MG63 (cell line): ENCODE data around the gene NPTXR. TPM values are rescaled to one million over a fixed set of nuclear protein-coding genes. Genes with fewer than 3 reads are reported as not detected.

Experiments used
- DNase-seq: peaks from one replicate; pipeline ENCODE4 v3.0.0-alpha.2; 2020
- H3K27me3 ChIP-seq: fragments of 250-450 bp; sonication (Bioruptor Pico); 2 replicates; pipeline ENCODE4 v1.5.1; 2020; ENCODE audit warnings: mild to moderate bottlenecking, moderate library complexity
- H3K36me3 ChIP-seq: fragments of 250-450 bp; sonication (Bioruptor Pico); 2 replicates; pipeline ENCODE4 v1.5.1; 2020; ENCODE audit warnings: mild to moderate bottlenecking, moderate library complexity
- H3K4me3 ChIP-seq: fragments of 250-450 bp; sonication (Bioruptor Pico); 2 replicates; pipeline ENCODE4 v1.5.1; 2020; ENCODE audit warnings: mild to moderate bottlenecking, moderate library complexity
- H3K9me3 ChIP-seq: fragments of 250-450 bp; sonication (Bioruptor Pico); 2 replicates; pipeline ENCODE4 v1.5.1; 2020; ENCODE audit warnings: mild to moderate bottlenecking, moderate library complexity
- total RNA-seq: library from RNA; depleted of rRNA; stranded (reverse); fragments of >200 nt; shearing (Covaris generic); gene quantifications from 2 replicates; pipeline ENCODE4 v1.2.3, GENCODE V29; 2014; ENCODE audit warnings: low replicate concordance; rRNA removed

NPTXR gene
- total RNA-seq = 0.76 and 1.8 TPM in 2 replicates

GRCh38 chr22:38843657-38844314 lies at the start of gene NPTXR:
Gene NPTXR, minus strand, starts transcription at chr22:38844028.
- Histone ChIP-seq H3K9me3 (no peaks in the 10 kb centered on the region), H3K4me3 (peak within 1 kb of the TSS; percentile 6; the same call in 1 of the 2 replicates), H3K27me3 (peaks cover 8% of the 10 kb centered on the region), H3K36me3 (no peaks in the 10 kb centered on the region)
- peak; percentile 56 for DNase-seq

GRCh38 chr22:38891256-38891655 lies 47.4 kb upstream of the NPTXR start:
- H3K27me3 ChIP-seq = peaks cover 54% of the 10 kb centered on the region
- DNase-seq = no peak
- H3K36me3 ChIP-seq = no peaks in the 10 kb centered on the region
- peaks cover 4% of the 10 kb centered on the region; the same call in 1 of the 2 replicates for H3K9me3 ChIP-seq
- H3K4me3 ChIP-seq = no peak overlapping the region

- Histone ChIP-seq H3K4me3 (no peak overlapping the region), H3K36me3 (no peaks in the 10 kb centered on the region), H3K9me3 (peaks cover 4% of the 10 kb centered on the region; the same call in 1 of the 2 replicates), H3K27me3 (peaks cover 54% of the 10 kb centered on the region)
- no peak for DNase-seq
Observed at GRCh38 chr22:38890377-38890776, 46.5 kb upstream of the NPTXR start.

- H3K4me3 ChIP-seq = no peak overlapping the region
- H3K9me3 ChIP-seq = peaks cover 4% of the 10 kb centered on the region; the same call in 1 of the 2 replicates
- H3K27me3 ChIP-seq = peaks cover 18% of the 10 kb centered on the region
- no peaks in the 10 kb centered on the region for H3K36me3 ChIP-seq
- no peak for DNase-seq
Observed at GRCh38 chr22:38886333-38886732, 42.5 kb upstream of the NPTXR start.

DNA sequence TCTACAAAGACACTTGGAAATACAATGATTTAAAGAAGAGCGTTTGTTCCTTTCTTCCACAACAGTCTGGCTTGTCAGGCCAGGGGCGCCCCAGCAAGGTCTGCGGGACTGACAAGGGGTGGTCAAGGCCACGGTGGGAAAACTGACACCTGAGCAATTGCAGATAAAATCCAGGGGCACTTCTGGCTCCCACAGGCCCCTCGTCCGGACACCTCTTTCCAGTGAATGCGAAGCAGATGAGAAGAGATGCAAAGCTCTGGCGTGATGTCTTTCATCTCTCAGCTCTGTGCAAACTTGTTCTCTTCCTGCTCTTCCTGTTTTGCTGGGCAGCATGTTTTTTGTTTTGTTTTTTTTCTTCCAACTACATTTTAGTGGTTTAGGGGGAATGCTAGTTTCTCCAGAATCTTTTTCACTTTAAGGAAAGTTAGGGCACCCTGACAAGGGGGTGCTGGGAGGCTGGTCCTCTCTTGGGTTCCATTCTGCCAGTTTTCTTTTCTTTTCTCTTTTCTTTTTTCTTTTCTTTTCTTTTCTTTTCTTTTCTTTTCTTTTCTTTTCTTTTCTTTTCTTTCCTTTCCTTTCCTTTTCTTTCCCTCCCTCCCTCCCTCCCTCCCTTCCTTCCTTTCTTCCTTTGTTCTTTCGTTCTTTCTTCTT lies 39.3 kb upstream of the NPTXR start:
- H3K9me3 ChIP-seq = peaks cover 4% of the 10 kb centered on the region; the same call in 1 of the 2 replicates
- no peak for DNase-seq
- H3K36me3 ChIP-seq = no peaks in the 10 kb centered on the region
- peaks cover 4% of the 10 kb centered on the region for H3K27me3 ChIP-seq
- H3K4me3 ChIP-seq = no peak overlapping the region

- no peaks in the 10 kb centered on the region for H3K9me3 ChIP-seq
- no peak overlapping the region for H3K4me3 ChIP-seq
- no peak for DNase-seq
Observed at GRCh38 chr22:38881997-38882879, 38.4 kb upstream of the NPTXR start.

GRCh38 chr22:38881464-38881871 lies 37.6 kb upstream of the NPTXR start:
- Histone ChIP-seq H3K4me3 (no peak overlapping the region), H3K9me3 (no peaks in the 10 kb centered on the region), H3K36me3 (no peaks in the 10 kb centered on the region), H3K27me3 (no peaks in the 10 kb centered on the region)
- DNase-seq = peak; percentile 65

More at GRCh38 chr22:38881997-38882879, 38.4 kb upstream of the NPTXR start:
- no peaks in the 10 kb centered on the region for H3K27me3 ChIP-seq
- no peaks in the 10 kb centered on the region for H3K36me3 ChIP-seq

DNA sequence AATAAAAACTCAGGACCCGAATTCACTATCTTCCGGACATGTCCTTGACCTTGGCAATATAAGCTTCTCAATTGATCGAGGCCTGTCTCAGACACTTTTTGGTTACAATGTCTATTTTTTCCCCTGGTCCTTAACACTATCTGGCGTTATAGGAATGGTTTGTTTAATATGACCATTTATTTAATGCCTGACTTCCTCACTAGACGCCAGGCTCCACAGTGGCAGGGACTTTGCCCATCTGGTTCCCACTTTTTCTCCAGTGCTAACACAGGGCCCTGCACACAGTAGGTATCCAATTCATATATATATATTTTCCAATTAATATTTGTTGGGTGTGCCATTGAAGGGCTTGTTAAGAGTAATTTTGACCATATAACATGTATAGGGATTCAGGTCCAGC lies 36.1 kb upstream of the NPTXR start:
- Histone ChIP-seq H3K27me3 (0 out of 2 replicates have a peak, but pooled peaks cover 2% of the 10 kb centered on the region), H3K36me3 (no peaks in the 10 kb centered on the region), H3K4me3 (no peak overlapping the region), H3K9me3 (no peaks in the 10 kb centered on the region)
- no peak for DNase-seq

GRCh38 chr22:38879108-38879729 lies 35.4 kb upstream of the NPTXR start:
- no peaks in the 10 kb centered on the region for H3K9me3 ChIP-seq
- H3K4me3 ChIP-seq = no peak overlapping the region
- peaks cover 2% of the 10 kb centered on the region; the same call in 1 of the 2 replicates for H3K27me3 ChIP-seq
- no peak for DNase-seq
- H3K36me3 ChIP-seq = no peaks in the 10 kb centered on the region

- Histone ChIP-seq H3K36me3 (no peaks in the 10 kb centered on the region), H3K9me3 (no peaks in the 10 kb centered on the region), H3K4me3 (no peak overlapping the region), H3K27me3 (peaks cover 14% of the 10 kb centered on the region)
- DNase-seq = no peak
Observed at GRCh38 chr22:38878001-38878400, 34.2 kb upstream of the NPTXR start.

DNA sequence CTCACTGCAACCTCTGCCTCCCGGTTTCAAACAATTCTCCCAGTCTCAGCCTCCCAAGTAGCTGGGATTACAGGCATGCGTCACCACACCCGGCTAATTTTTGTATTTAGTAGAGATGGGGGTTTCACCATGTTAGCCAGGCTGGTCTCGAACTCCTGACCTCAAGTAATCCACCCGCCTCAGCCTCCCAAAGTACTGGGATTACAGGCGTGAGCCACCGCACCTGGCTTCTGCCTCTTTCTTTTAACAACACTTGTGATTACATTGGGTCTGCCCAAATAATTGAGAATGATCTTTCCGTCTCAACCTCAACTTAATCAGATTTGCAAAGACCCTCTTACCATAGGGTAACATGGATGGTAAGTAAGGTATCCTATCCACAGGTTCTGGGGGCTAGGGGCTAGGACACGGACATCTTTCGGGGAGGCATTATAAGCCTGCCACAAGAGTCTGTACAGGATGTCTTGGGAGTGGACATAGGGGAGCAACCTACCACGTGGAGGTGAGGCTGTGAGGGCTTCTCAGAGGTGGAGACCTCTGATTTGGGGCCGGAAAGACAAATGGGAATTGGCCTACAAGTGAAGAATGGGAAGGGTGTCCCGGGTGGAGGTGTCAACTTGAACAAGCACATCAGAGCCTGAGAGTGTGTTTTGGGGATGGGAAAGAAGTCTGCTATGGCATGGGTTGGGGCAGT lies 30.8 kb upstream of the NPTXR start:
- no peaks in the 10 kb centered on the region for H3K9me3 ChIP-seq
- no peak for DNase-seq
- no peak overlapping the region for H3K4me3 ChIP-seq
- peaks cover 18% of the 10 kb centered on the region for H3K27me3 ChIP-seq
- peaks cover 4% of the 10 kb centered on the region; the same call in 1 of the 2 replicates for H3K36me3 ChIP-seq

GRCh38 chr22:38873469-38874411 lies 29.9 kb upstream of the NPTXR start:
- peaks cover 6% of the 10 kb centered on the region for H3K36me3 ChIP-seq
- DNase-seq = no peak
- no peak overlapping the region for H3K4me3 ChIP-seq
- H3K9me3 ChIP-seq = no peaks in the 10 kb centered on the region
- H3K27me3 ChIP-seq = peaks cover 18% of the 10 kb centered on the region

DNA sequence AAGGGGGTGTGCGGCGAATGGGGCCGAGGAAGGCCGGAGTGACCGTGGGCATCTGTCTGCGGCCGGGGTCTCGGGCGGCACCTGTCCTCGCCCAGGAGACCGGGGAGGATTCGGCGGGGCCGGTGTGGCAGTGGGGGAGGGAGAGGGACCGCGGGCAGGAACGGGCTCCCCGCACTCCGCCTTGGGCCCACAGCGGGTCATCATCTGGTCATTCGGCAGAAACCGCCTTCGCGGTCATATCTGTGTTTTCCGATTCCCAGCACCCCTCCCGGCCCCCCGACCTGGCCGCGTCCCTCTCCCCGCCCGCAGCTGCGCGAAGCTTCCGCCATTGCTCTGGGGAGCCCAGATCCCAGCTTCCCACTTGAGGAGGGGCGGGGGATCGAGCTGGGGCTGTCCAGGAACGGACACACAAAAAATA lies 29.0 kb upstream of the NPTXR start:
- no peaks in the 10 kb centered on the region for H3K9me3 ChIP-seq
- H3K27me3 ChIP-seq = peaks cover 18% of the 10 kb centered on the region
- peaks cover 15% of the 10 kb centered on the region for H3K36me3 ChIP-seq
- H3K4me3 ChIP-seq = peak overlapping the region; percentile 55
- peak; percentile 19 for DNase-seq

DNA sequence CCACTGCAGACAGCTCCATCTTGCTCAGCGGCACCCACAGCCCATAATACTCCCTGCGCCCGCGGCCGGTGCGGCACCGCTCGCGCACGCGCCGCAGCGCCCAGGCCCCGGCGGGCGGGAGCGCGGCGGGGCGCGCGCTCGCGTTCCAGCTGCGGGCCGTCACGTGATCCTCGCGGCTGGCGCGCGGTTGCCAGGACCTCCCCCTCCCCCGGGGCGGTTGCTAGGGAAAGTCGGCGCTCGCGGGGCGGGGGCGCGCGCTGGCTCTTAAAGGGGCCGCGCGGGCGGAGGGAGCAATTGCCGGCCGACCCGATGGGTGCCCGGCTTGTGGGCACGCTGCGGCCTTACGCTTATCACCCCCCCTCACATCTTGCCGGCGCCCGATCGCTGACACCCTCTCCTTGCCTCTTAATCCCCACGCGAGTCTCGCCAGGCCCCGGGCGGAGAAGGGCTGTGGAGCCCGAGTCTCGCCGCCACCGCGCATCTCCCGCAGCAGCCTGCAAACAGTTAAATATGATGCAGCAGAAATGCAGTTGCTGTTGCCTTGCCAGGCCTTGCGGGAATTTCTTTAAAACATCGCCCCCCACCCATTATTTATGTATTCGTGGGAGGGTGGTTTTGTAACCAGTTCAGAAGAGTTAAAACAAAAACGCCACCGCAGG lies 28.5 kb upstream of the NPTXR start, which contains the start of gene CBX6:
TSS of gene CBX6 (minus strand) at position 45 of the 659 bp plus-strand sequence. CDS start at position 19, 26 bp downstream.
- Histone ChIP-seq H3K4me3 (peak within 1 kb of the TSS; percentile 55), H3K36me3 (peaks cover 15% of the 10 kb centered on the region), H3K9me3 (no peaks in the 10 kb centered on the region), H3K27me3 (peaks cover 18% of the 10 kb centered on the region)
- peak; percentile 88 for DNase-seq
